GM23248 (cell line): ENCODE results near the gene P2RX1.

ENCODE experiments used
- EZH2 ChIP-seq: fragments of 200-600 bp; sonication (generic); IDR thresholded peaks from 2 replicates; pipeline ENCODE4 v1.6.1; 2018; ENCODE audit warnings: antibody characterized with exemption, mild to moderate bottlenecking; ENCODE audit not compliant: insufficient read depth, poor library complexity, severe bottlenecking
- EZH2phosphoT487 ChIP-seq: fragments of 200-600 bp; sonication (generic); IDR thresholded peaks from 2 replicates; pipeline ENCODE4 v1.6.1; 2018; ENCODE audit warnings: antibody characterized with exemption, moderate library complexity, mild to moderate bottlenecking, low read depth; ENCODE audit not compliant: insufficient read depth

GRCh38 chr17:3953542-3953941 lies 37.3 kb upstream of the P2RX1 start:
- TF ChIP-seq EZH2phosphoT487: no peak
- no peak for TF ChIP-seq EZH2
